Fibroblast of gingiva (primary cell): ENCODE data around the gene PTPRO.

Experiments
- DNase-seq: peaks from one replicate; pipeline ENCODE4 v3.0.0-alpha.2; 2011; ENCODE audit warnings: low read depth

The PTPRO gene

GRCh38 chr12:15558915-15559528 is 236.7 kb downstream of the PTPRO start:
- peak; percentile 85 for DNase-seq

- DNase-seq = no peak
Observed at GRCh38 chr12:15561396-15561795, 239.1 kb downstream of the PTPRO start.

DNA sequence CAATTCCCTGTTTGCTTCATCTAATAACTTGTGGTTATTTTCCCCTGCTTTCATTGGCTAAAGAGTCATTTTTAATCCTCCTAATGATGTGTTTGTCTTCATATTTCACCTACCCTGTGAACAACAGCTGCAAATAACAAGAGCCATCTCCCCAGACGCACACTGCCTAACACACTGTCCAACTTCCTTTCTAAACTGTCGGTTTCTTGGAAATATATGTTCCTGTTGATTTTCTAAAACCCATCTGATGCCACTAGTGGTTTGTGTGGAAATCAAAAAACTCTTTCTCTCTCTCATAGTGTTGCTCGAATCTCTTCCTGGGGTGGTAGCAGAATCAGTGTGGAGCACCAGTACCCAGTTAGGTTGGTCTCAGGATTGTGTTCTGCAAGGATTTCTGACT is 240.0 kb downstream of the PTPRO start:
- DNase-seq = no peak

- peak; percentile 70 for DNase-seq
Observed at GRCh38 chr12:15563663-15564062, 241.4 kb downstream of the PTPRO start.

- no peak for DNase-seq
Observed at GRCh38 chr12:15574353-15574752, 252.0 kb downstream of the PTPRO start.

DNA sequence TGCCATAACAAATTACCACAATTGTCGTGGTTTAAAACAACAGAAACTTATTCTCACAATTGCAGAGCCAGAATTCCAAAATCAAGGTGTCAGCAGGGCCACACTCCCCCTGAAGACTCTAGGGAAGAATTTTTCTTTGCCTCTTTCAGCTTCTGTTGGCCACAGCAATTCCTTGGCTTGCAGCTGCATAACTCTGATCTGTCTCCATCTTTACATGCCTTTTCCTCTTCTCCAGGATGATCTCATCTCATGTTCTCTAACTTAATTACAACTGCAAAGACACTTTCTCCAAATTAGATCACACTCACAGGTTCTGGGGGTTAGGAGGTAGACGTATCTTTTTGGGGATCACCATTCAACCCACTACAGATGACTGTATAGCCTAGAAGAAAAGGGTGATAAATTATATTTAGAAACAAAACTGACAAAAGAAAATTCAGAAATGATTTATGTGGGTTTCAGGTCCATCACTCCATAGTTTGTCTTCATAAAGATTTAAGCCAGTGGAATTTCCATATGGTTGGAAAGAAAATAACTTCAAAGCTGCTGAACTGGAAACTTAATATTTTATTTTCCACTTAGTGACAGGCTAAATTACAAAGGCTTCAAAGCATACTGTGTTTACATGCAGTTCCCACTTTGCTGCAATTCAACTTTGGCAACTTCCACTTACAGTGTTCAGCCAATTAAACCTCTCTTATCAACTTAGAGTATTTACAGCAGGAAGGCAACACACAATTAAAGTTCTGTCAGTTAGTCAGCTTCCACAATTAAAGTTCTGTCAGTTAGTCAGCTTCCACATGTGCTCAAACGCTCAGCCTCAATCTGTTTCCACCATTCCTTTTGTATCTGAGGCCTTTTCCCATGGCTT is 253.6 kb downstream of the PTPRO start:
- DNase-seq = no peak

GRCh38 chr12:15580431-15580830 is 258.1 kb downstream of the PTPRO start:
- no peak for DNase-seq

GRCh38 chr12:15581006-15581405 is 258.7 kb downstream of the PTPRO start:
- peak; percentile 33 for DNase-seq

GRCh38 chr12:15583804-15584203 is 261.5 kb downstream of the PTPRO start:
- DNase-seq = no peak

DNA sequence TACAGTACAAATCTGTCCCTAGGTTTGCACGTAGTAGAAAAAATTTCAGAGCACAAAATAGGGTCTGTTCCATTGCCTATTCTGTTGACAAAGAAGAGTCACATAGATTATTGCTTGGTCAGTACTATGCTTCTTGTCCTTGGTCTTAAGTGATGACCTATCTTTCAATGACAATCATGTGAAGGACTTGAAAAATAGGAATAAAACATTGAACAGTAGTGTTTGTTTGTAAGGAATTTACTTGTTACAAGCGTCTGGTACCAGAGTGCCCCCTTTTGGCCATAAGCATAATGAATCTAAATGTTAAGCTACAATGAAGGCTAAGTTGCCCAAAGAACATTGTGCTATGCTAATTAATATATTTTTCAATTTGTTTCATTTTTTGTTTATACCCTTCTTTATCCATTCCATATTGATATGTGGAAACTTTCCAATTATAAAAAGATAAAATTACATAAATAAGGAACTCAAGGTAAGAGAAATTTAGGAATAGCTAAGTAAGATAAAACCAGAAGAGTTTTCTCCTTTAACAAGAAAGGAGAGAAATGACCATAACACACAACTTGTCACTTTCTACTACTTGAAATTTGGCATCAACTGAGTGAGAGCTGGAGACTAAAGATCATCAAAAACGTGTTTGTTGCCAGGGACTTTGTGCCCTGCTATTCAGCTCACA is 262.2 kb downstream of the PTPRO start:
- DNase-seq = peak; percentile 75

DNA sequence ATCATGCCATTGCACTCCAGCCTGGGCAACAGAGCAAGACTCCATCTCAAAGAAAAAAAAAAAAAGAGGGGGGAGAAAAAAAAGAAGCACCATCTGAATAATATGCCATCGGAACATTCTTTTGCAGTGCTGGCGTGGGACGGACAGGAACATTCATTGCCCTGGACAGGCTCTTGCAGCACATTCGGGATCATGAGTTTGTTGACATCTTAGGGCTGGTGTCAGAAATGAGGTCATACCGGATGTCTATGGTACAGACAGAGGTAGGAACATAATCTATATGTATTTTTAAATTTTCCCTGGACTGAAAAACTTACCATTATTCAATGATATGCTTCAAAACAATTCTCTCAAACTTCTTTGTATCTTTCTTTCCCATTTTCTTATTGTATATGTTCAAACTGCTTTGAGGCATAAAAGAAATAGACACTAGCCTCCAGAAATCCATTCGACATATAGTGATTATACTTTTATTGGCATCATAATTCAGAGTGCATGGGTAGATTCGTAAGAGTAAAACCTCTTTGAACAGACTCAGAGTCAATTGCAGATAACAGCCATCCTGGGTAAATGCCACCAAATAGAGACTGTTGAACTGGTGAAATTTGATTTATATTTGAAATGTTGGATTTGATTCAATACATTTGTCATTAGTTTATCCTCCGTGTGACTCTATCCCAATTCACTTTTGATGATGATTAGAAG is 267.2 kb downstream of the PTPRO start:
- no peak for DNase-seq

- peak; percentile 62 for DNase-seq
Observed at GRCh38 chr12:15590180-15590826, 268.0 kb downstream of the PTPRO start.

DNA sequence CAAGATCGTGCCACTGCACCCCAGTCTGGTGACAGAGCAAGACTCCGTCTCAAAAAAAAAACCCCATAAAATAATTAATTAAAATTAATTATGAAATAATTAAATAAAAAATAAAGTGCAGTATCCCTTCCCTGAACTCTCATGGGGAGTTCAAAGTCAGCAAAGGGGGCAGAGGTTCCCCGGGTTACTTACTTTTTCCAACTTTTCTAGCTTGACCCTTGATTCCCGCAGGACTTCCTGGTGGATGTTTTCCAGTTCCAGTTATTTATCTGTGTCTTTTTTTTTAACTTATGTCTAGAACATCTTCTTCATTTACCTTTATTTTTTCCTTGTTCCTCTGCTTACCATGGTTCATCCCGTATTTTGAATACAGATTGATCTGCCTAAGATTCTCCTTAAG is 269.5 kb downstream of the PTPRO start:
- DNase-seq = no peak

DNA sequence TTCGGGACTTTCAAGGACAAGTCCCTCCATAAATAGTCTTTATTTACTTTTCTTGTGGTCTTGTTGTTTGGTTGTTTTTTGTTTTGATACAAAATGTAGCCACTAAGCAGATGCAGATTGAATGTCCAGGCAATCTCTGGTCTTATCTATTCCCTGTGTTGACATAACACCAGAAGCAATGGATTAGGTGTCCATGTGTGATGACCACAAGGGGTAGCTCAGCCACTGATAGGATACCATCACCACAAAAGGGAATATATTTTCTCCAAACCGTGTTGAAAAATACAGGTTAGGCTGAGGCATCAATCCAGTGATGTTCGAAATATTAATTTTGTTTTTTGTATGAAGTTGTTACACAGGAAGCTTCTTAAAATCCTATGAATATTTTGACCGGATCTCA is 270.6 kb downstream of the PTPRO start:
- no peak for DNase-seq

DNA sequence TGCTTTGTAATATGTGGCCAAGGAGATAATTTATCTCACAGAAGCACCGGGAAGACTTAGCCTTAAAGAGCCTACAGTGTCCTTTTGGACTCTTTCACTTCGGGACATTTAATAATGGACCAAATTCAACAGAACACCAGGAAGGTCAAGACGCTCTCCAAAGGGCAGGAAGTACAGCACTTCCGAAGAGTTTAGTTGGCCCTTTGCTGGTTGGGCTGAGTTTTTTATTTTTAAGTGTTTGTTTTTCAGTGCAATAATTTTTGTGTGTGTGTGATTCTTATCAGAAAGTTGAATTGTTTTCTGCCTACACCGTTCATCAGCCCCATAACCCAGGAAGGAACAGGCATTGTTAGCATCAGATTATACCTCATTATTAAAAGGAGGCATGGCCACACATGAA is 273.9 kb downstream of the PTPRO start:
- DNase-seq = no peak

- no peak for DNase-seq
Observed at GRCh38 chr12:15597125-15597830, 275.0 kb downstream of the PTPRO start.

GRCh38 chr12:15599266-15600037 is 277.1 kb downstream of the PTPRO start:
- peak; percentile 96 for DNase-seq

DNA sequence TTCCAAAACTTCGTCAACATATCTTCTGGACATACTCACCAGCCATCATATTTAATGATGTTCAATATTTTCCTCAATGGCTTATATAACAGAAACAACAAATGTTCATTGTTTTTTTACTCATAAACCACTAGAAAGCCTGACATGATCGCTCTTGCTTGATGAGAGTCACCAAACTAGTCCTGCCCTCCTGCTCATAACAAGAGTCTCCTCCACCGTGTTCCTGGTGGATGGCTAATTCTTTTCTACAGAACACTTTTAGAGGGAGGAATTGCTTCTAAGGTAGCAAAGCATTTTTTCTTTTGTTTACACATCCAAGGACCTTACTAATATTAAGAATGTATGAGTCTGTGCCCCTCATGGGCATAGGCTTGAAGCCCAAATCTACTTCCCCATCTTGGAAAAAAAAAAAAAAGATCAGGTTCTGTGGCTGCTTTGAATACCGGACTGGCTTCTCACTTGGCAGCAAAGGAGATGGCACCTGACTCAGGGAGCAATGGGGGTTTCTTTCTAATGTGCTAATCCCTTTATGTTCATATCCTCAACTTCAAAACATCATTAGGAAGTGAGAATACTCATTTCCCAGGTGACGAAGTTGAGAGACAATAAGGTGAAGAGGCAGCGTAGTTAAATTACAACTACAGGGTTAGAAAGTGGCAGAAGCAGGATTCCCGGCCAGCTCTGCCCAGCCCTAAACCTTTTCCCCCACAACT is 278.1 kb downstream of the PTPRO start:
- DNase-seq = no peak

DNA sequence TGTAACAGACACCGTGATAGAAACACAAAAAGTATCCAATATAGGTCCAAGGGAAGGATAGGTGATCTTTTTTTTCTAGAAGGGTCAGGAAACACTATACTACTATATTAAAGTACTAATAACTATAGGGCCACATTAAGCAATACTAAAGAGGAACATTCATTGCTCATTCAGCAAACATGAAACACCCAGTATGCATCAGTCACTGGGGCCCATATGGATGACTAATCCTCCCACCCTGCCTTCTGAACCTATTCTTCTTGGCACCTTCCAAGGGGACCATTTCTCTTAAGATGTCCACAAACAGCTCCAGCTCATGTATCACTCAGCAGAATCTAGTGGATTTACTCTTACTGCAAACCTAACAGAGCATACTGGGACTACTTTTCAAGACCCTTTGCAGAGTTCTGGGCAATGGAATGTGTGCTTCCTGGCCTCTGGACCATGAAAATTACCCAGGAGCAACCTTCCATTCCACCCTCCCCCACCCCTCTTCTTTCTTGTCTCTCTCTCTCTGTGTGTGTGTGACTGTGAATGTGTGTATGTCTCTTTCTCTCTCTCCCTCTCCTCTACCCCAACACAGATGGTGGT is 279.0 kb downstream of the PTPRO start:
- DNase-seq = peak; percentile 60
